Measurements from ENCODE around the gene GREM1.

GREM1 gene

DNA sequence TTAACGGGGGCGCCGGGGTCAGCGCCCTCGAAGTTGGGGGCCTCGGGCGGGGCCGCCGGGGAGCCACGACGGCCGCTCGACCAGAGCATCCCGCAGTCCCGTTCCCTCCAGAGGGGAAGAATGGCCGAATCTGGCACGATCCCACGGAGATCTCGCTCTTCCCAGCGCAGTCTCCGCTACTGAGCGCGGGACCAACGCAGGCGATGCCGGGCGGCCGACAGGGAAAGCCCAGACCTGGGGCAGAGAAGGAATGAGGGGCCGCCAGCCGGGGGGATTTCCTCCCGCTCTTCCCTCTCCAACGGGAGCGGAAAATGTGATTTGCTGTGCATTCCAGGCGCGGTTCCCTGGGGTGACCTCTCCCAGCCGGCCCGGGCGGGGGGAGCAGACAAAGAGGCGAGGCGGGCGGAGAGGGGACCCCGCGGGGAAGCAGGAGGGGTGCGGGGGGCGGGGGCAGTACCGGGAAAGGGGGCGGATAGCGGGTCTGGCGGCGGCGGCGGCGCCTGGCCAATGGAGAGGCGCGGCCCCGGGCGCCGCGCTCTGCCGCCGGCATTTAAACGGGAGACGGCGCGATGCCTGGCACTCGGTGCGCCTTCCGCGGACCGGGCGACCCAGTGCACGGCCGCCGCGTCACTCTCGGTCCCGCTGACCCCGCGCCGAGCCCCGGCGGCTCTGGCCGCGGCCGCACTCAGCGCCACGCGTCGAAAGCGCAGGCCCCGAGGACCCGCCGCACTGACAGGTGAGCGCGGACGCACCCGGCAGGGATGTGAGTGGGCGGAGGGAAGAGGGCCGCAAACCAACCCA is at the start of gene GREM1:
TSS of gene GREM1 (plus strand) at position 579 of the 801 bp plus-strand sequence. CDS start 12,687 bp downstream, outside the sequence.
- no peak for DNase-seq (ENCODE audit: low read depth)

DNA sequence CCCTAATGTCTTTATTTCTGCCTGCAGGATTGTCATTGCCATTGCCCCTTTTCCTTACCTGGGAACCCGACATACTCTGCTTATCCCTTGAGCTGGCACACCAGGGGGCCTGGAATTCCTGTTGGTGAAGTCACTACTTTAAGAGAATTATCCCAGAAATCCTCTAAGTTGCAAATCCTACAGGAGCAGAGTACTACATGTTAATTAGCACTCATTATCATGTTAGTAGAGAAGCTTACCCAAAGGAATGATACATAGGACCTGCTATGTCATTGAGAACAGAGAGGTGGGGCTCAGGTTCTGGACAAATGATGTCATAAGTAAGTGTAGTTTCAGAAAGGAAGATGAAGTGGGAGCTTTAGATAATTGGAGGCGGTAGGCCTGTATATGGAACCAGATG is 48.9 kb upstream of the GREM1 start:
- DNase-seq (ENCODE audit: low read depth): no peak

DNA sequence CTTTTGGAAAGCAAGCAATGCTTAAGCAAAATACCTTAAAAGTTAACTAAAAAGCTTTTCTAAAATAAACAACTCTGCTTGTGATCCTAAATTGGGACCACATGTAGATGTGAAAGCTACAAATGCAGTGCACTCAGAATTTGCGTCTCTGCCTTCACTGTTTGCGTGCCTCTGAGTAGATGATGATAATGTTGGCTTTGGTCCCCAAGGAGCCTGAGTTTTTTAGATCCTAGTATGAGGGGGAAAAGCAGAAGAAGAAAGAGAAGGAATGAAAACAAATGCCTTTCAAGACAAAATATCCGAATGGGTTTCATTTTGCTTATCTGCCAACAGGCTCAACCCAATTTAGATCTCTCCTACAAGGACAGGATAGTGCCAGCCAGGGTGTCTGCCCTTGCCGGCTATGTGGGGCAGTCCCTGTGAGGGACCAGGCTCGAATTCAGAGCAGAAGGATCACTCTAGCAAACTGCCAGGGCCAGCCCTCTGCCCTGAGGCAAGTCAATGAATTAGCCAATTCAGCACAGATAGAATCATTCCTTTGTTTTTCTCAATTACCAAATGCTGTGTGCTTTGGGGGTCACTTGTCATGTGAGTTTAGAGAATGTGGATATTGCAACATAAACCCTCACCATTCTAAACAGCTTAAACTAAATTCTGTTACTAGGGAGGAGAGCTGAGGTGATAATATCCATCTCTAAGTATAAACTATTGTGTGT is 47.8 kb upstream of the GREM1 start:
- peak; percentile 74 for DNase-seq (ENCODE audit: low read depth)

DNA sequence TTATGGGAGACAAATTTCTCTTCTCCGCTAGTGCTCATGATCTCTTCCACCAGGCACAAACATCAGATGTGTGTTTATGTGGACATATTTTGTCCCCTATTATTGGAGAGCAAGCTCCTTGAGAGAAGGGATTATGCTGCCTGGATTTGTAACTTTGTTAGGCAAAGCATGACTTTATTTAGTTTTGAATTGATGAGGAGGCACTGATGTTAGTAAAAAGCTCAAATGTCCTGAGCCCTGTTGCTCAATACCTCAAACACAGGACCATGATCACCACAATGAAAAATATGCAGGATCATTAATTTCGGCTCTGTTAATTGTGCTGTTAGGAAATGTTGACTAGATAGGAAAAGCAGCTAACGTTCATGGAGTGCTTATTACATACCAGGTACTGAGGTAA is 47.2 kb upstream of the GREM1 start:
- DNase-seq (ENCODE audit: low read depth): no peak

DNA sequence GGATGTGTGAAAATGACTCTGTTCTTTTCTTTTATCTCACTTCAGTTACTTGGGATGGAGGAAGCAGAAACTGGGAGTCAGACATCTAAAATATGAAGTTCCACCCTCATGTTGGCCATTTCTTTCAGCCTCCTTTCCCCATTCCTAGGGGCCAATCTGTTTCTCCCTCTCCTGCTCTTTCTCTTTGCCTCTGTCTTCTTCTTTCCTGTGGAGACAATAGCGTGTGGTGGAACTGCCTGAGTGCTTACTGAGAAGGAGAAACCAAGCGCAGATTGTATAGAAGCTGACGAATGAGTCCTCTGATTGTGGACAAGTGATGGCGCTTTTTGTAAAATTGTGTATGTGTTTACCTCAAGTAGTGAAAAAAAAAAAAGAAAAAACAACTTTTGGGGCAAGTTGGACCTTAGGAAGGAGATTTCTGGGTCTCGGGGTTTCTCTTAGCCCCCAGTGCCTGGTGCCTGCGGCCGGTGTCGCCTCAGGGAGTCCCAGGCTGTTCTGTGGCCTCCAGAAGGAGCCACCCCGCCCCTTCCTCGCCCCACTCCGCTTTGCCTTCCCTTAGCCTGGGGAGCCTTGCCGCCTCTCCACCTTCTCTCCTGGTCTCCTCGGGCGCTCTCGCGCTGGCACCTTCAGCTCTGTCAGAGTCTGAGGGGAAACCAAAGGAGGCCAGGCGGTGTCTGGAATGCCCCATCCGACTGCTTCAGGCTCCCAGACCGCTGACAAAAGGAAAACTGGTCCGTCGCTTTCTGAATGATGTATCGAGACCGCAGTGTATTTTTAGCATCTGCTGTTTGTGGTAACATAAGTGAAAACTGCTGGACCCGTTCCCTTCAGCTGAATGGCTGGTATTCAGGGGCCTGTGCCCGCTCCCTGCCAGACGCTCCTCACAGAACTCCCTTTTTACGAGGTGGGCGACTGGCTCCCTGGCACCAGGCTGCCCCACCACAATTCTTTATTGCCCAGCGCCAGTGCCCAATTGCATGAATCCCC is 46.2 kb upstream of the GREM1 start:
- DNase-seq (ENCODE audit: low read depth): no peak

DNA sequence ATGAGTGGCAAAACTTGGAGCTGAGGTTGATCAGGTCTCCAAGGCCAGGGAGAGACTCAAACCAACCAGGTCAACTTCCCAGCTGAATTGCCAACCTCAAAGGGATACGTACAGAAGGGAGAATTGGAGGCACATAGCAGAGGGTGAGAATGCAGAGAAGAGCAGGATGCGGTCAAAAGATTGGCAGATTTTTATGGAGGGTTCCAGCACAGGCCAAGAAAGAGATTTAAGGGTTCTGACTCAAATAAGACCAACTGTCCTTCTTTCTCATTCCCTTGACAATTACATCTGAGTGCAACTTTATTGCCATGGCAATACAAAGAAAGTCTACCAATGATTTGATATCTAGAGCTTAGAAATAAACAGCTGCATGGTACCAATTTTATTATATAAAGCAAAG is 43.1 kb upstream of the GREM1 start:
- DNase-seq (ENCODE audit: low read depth): no peak

DNA sequence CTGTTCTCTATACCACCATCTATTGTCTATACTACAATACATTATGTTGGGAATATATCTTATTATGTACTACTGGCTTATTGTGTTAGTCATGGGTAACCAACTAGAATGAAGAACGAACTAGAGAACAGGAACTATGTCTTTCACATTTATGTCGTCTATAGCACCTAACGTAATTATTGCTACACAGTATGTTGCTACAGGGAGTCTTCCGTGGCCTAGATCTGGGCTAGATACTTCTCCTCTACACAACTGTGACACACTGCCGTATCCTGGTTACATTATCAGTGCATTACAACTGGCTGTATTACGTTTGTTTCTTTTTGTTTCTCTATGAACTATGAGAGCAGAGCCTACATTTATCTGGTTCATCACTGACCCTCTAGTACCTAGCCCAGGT is 42.3 kb upstream of the GREM1 start:
- no peak for DNase-seq (ENCODE audit: low read depth)

DNA sequence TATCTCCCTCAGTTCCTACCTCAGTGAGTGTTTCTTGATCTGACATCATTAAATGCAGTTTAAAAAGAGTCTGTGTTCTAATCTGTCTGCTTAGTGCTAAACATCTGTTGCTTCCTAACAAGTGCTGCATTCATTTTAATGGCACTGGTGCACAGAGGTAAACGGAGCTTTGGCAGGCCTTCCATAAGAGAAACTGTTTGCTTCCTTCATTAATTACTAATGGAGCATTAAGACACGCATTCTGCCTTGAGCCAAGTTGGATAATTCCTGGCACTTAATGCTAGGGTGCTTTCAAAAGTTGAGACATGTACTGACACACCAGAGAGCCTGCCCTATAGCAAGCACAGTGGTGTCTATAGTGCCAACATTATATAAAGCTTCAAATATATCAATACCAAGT is 41.6 kb upstream of the GREM1 start:
- DNase-seq (ENCODE audit: low read depth): no peak

DNA sequence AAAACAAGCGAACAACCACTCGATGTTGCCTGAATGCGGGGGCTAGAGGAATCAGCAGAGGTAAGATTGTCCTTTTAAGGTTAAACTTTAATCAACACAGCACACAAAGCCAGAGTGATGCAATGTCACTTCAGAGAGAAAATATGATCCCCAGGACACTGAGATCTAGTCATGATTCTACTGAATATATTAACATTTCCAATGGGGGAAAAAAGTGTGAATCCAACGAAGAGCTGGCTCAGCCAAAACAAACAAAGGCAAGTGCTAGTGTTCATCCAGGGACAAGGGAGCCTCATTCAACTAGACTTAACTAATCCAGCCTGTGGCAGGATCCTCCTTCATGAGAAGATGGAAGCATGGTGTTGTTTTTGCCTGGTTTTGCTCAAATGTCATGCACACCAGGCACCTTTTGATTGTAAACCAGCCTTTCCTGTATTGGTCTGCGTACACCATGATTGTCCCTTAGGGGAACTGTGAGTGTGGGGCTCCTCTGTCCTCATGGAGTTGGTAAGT is 40.5 kb upstream of the GREM1 start:
- DNase-seq (ENCODE audit: low read depth): no peak

DNA sequence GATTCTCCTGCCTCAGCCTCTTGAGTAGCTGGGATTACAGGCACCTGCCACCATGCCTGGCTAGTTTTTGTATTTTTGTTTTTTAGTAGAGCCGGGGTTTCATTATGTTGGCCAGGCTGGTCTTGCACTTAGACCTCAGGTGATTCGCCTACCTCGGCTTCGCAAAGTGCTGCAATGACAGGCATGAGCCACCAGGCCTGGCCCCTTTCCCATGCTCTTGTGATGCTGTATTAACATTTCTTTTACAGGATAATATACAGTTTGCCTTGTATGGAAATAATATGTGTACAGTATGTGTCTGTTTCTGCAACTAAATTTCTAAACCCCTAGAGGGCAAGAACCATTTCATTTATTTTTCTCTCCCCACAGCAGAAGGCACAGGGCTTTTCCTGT is 38.5 kb upstream of the GREM1 start:
- no peak for DNase-seq (ENCODE audit: low read depth)

DNA sequence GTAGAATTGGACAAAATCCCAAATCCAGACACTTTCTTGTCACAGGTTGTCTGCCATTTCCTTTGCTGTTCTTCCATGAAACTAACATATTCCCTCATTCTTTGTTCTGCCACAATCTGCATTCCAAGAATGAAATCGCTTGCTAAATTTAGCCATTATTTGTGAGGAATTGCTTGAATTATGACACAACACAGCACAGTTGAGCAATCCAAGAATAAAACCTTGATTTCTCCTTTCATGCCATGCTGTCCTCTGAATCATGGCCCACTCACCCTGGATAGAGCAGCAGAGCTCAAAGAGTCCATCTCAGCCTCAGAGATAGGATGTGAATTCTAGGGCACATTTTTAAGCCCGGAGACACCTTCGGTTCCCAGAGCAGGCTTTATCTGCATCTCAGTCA is 35.2 kb upstream of the GREM1 start:
- DNase-seq (ENCODE audit: low read depth): peak; percentile 62

DNA sequence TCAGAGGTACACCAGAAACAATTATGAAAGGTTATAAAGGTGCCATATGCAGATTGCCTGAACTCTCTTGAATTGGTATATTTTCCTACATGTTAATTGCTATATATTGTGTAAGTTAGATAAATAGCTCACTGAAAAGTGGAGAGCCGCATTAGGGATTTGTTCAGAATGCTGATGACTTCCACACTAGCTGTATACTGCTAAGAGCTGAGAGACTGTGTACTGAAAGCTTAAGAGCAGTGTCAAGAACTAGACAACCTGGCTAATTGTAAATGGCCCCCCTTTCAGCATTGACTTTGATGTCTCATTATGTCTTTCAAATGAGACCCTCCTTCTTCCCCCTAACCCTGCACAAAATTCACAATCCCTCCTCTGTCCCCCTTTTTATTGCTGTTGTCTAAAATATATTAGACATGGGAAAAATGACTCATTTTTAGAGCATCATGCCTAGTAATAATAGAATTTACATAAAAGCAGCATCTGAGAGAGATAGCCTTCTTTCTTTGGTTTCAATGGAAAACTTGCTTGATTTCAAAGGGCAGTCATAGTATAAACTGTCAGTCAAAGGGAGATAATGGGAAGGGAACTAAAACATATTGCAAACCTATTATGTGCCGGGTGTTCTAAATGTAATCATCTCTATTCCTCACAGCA is 34.7 kb upstream of the GREM1 start:
- DNase-seq (ENCODE audit: low read depth): no peak

DNA sequence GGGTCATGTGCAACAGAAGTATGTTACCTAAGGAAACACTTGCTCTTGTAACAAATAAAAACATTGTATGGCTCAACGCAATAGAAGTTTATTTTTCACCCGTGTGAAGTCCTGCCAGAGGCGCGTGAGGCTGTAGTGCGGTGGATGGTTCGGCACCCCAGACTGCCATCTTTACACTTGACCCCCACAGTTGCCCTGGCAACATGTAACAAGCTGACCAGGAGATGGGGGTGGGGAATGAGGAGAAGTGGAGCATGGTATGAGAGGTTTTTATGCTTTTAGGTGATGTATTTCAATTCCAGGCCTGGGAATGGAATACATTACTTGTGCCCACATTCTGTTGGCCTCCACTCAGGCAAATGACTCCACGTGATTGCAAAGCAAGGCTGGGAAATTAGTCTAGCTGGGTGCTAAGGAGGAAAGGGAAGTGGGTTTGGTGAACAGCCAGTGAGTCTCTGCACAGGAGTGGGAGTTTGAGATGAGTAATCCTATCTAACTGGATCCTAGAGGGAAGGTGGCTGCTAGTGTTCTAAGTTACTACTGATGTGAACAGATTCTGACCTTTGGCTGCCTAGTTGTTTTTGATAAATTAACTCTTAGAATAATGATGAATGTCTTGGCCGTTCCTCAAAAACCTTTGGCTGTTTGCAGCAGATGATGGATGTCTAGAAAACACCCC is 33.8 kb upstream of the GREM1 start:
- peak; percentile 56 for DNase-seq (ENCODE audit: low read depth)

DNA sequence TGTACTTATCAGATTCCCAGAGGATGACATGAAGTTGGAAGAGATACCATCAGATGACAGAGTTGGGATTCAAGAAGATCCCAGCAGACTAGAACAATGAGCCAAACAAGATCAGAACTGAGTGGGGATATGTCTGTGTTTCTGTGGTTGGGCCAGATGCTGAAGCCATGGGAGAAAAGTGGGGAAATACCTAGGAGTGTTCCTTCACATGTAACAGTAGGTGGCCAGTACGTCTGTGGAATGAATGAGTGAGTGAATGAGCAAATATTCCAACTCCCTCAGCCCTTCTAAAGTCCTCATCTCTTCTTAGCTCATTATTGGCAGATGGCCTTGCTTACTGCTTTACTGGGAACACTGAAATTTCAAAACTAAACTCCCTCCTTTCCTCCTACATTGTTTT is 32.2 kb upstream of the GREM1 start:
- no peak for DNase-seq (ENCODE audit: low read depth)

DNA sequence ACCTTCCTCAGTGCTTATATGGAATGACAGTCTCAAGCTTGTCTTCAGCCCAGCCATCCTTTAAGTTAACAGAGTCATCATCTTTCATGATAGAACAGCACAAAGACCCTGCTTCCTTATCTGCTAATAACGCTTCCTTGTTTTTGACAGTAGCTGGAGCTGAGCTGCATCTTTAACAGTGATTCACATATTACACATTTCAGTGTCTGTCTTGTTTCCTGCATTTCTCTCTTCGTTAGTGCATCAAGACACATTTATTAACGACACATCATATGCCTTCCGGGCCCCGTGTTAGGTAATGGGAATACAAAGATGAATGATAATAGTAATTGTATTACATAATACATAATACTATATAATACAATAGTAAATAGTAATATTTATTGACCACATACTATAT is 30.2 kb upstream of the GREM1 start:
- DNase-seq (ENCODE audit: low read depth): no peak

DNA sequence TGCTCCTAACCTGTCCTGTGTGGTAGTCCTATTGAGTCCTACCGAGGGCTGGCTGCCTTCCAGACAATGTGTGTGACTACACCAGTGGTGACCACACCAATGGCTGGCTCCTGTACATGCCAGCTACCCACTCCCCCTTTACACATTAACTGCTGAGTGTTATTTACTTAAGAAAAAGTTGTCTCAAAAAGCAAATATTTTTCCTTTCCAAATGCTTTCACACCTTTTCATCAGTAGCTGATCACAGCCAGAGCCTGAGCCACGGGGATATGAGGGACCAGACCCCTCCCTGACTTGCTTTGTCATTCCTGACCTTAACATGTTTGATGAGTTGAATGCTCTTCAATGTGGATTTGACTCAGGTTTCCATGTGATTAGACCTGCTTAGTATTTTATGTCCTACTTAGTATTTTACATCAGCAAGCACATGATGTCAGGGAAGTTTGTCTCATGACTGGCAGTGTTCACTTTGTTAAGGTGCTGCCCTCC is 29.6 kb upstream of the GREM1 start:
- no peak for DNase-seq (ENCODE audit: low read depth)

DNA sequence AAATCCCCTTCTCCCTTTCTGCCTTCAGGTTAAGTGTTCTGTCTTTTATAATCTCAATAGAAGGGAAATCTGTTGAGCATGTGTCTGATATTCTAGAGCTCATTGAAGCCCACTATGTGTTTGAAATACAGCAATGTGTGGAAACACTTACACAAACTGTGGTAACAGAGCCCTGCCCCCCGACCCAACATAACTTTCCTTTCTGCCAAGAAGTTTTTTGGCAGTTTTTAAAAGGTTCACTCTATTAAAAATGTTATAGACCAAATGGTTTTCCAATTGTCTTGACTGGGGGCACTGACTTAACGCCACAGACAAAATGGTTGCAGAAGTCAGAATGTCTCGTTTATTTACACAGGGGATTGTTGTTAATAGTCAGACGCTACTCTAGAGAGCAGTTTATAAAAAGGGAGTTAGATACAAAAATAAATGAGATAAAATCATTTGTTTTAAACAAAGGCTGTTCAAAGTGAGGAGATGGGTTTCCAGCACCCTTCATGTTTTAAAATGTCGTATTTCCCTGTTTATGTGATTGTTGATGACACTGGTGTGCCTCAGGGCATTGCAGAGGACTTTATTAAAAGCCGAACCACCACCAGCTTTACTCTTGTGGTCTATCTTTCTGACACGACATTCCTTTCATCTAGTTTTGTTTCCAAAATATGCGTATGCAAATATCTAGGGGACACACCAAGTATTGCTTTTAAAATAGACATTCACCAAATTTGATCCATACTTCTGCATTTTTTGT is 26.7 kb upstream of the GREM1 start:
- no peak for DNase-seq (ENCODE audit: low read depth)

DNA sequence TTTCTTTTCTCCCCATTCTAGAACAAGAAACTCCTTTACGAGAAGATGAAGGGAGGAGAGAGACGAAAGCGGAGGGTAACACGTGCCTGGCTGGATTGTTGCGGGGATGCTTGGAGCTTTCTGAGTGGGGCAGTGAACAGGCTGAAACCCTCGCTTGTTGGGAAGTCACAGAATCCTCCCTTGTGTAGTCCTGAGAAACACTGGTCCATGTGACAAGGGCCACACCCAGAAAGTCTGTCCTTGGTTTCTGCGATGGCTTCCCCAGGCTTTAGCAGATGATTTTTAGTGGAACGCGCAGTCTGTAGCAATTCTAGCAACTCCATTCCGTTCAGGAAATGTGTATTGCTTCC is 26.1 kb upstream of the GREM1 start:
- DNase-seq (ENCODE audit: low read depth): no peak

DNA sequence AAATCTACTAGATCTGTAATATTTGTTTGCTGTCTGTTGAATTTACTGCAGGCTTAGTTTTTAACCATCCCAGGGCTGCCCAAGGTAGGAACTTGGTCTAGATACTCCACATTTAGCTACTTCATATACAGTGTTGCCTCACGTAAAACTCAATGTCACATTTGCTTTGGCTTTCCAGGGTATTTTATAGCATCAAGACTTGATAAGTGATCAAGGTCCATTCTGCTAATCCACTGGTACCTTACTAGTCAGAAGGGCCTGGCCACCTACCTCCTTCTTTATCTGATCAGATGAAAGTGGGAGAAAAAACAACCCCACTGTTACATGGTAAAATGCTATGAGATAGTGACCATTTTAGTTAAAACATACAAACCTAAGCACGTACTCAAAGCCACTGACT is 25.5 kb upstream of the GREM1 start:
- no peak for DNase-seq (ENCODE audit: low read depth)

DNA sequence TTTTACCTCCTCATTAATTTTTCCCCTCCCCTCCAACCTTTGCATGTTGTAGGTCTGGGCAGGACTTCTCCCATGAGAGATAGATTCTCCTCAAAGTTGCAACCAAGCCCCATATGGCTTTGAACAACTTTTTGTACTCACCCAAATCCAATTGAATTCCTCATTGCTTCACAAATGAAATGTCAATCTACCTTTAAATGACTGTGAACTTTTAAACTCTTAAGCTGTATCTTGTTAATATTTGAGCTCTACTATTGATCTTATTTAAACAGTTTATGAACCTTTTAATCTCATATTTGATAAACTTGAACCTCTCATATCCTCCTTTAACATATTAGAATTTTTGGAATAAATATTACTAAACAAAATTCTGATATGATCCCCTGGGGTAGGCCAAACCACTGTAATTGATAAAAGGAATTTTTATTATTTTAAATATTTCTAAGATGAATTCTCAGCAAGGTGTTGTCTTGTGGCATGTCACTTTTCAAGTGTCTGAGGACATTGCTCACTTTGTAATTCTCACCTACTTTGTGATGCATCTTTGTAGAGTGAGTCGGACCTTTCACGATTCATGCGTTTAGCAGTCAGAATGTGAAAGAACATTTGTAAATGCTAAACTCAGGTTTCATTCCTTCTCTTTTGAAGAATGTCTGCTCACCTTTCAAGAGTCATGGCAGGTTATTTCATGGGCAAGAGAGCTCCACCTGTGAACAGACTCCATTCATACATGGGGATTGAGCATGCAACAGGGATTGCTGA is 23.4 kb upstream of the GREM1 start:
- DNase-seq (ENCODE audit: low read depth): no peak
